DND-41 (cell line): ENCODE results near the gene ORC4.
"Not testable (repeated sequence)": the region's sequence is repeated elsewhere in the genome, so short reads cannot be mapped to it uniquely, and the experiment has no call there.

Source experiments
- EZH2 ChIP-seq: IDR thresholded peaks from 3 replicates; pipeline ENCODE4 v1.6.1; 2012; ENCODE audit warnings: borderline replicate concordance, low read depth, mild to moderate bottlenecking, moderate library complexity, low read length, inconsistent platforms; ENCODE audit not compliant: severe bottlenecking
- TF ChIP-seq, protein P1 (sequence below): IDR thresholded peaks from 2 replicates; pipeline ENCODE4 v1.5.1; 2012; ENCODE audit warnings: borderline replicate concordance, low read length, moderate library complexity, mild to moderate bottlenecking; ENCODE audit not compliant: poor library complexity, severe bottlenecking; ENCODE audit errors: extremely low read depth

DNA sequence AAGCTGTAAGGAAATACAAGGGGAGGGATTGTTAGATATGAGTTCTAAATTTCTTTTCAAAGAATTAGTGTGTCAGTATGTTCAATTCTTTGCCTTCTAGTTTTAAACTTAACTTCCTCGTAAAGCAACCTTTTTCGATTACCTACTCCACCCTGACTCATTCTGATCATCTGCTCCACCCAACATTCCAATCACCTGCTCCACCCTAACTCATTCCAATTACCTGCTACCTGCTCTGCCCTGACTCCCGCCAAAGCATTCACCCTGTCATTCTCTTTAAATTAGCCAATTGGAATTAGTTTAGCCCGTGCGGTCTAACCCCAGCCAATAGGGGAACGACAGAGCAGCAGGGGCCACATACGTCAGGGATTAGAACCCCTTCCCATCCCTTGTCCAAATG lies 12.1 kb downstream of the ORC4 start:
- TF ChIP-seq, protein P1, sequence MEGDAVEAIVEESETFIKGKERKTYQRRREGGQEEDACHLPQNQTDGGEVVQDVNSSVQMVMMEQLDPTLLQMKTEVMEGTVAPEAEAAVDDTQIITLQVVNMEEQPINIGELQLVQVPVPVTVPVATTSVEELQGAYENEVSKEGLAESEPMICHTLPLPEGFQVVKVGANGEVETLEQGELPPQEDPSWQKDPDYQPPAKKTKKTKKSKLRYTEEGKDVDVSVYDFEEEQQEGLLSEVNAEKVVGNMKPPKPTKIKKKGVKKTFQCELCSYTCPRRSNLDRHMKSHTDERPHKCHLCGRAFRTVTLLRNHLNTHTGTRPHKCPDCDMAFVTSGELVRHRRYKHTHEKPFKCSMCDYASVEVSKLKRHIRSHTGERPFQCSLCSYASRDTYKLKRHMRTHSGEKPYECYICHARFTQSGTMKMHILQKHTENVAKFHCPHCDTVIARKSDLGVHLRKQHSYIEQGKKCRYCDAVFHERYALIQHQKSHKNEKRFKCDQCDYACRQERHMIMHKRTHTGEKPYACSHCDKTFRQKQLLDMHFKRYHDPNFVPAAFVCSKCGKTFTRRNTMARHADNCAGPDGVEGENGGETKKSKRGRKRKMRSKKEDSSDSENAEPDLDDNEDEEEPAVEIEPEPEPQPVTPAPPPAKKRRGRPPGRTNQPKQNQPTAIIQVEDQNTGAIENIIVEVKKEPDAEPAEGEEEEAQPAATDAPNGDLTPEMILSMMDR, result not testable (repeated sequence)
- not testable (repeated sequence) for TF ChIP-seq EZH2
